NT2/D1 (cell line): ENCODE measurements around the gene FXYD1.

Experiments used
- SUZ12 ChIP-seq: IDR thresholded peaks from 2 replicates; pipeline ENCODE4 v1.6.1; 2011; ENCODE audit not compliant: insufficient read length, insufficient read depth; ENCODE audit errors: extremely low read depth
- YY1 ChIP-seq: IDR thresholded peaks from 2 replicates; pipeline ENCODE4 v1.6.1; 2011; ENCODE audit not compliant: insufficient read length, insufficient read depth
- ZNF274 ChIP-seq: IDR thresholded peaks from 2 replicates; pipeline ENCODE4 v1.6.1; 2011; ENCODE audit warnings: mild to moderate bottlenecking, low read depth, low read length

- TF ChIP-seq YY1 (no peak), SUZ12 (no peak), ZNF274 (no peak)
Measured at GRCh38 chr19:35106898-35107541, 31.6 kb upstream of the FXYD1 start.
